ENCODE data around the gene UNC13A.

The UNC13A gene

DNA sequence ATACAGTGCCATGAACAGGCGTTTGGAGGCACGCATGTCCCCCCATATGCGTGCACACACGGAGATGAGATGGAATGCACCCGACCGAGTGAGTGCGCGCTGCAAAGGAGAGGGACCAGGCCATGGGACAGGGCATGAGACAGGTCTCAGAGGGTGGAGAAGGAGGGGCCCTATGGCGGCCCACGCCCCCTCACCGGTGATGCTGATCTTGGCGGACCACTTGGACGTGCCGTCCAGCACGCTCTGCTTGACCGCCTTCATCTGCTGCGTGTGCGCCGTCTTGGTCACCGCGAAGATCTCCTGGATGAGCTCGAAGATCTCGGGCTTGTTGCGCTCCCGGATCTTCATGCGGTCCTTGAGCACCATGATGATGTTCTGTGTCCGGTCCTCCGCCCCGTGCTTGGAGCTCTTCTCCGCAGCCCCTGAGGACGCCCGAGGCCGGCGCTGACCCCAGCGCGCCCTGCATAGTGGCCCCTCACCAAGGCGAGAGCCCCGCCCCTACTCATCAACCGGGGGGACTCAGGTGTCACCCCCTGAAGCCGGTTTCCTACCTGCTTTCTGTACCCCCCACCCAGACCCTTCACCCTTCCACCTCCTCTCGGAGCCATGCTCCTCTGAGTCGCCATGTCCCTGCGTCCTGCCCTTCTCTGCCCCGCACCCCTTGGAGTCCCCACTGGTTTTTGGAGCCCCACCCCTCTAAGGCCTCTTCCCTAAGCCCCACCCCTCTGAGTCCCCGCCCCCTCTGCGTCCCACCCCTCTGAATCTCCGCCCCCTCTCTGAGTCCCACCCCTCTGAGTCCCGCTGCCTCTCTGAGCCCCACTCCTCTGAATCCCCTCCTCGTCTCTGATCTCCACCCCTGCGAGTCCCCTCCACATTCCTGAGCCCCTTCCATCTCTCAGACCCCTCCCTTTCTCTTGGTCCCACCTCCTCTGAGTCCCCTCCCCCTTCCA is 40.8 kb downstream of the UNC13A start:
- Histone ChIP-seq H3K27me3 (ENCODE audit: low read depth) (peaks cover 8% of the 10 kb centered on the region; the same call in 1 of the 2 replicates), H3K9me3 (no peaks in the 10 kb centered on the region), H3K4me3 (no peak overlapping the region), H3K4me1 (no peaks in the 10 kb centered on the region), H3K36me3 (replicated peaks) (no peaks in the 10 kb centered on the region)
- peak in 1 of 2 experiments; percentile 27 for DNase-seq (ENCODE audit: low spot score in 2 of 2)
- in situ Hi-C loops (cut with MboI; ENCODE audit: low sequenced_read_pairs), result no loop called here

DNA sequence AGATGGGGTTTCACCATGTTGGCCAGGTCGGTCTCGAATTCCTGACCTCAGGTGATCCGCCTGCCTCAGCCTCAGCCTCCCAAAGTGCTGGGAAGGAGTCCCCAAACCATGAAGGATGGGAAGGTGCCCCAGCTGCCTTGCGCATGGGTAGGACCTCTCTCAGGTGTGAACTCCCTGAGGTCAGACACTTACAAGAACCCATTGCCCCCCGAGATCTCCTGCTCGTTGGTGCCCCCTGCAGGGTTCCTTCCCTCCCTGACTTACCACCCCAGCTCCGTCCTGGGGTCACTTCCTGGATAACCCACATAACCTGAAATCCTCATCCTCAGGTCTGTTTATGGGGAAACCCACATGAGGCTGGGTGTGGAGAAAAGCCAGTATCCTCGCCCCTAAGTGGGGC is 41.7 kb downstream of the UNC13A start:
- H3K4me1 ChIP-seq, result no peaks in the 10 kb centered on the region
- in situ Hi-C loops (cut with MboI; ENCODE audit: low sequenced_read_pairs), result no loop called here
- no peaks in the 10 kb centered on the region for H3K36me3 ChIP-seq (replicated peaks)
- H3K4me3 ChIP-seq, result no peak overlapping the region
- H3K9me3 ChIP-seq, result no peaks in the 10 kb centered on the region
- H3K27me3 ChIP-seq (ENCODE audit: low read depth), result peaks cover 8% of the 10 kb centered on the region; the same call in 1 of the 2 replicates
- peak in 1 of 2 experiments; percentile 41 for DNase-seq (ENCODE audit: low spot score in 2 of 2)

DNA sequence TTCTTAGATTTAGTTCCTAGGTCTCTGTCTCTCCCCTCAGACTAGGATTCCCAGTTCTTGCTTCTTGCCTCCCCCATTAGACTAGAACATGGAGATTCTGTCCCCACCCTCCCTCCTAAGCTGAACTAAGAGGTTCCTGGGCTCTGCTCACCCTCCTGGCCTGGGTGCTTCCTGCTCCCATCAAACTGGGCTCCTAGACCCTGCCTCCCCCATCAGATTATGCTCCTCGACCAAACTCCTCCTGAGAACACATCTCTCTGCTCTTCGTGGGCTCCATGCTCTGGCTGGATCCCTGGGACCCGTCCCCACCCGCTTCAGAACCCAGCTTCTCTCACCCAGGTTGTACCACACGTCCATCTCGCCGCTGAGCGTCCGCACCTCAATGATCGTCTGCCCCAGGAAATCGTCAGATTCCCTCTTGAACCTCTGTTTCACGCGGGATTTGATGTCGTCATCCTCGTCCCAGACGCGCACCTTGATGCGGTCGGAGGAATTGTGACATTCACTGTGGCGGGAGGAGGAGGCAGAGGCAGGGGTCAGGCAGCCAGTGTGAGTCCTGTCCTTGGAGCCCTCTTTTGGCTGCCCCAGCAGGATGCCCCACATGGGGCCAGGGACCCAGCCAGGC is 42.7 kb downstream of the UNC13A start:
- in situ Hi-C loops (cut with MboI; ENCODE audit: low sequenced_read_pairs), result no loop called here
- H3K9me3 ChIP-seq, result no peaks in the 10 kb centered on the region
- H3K4me3 ChIP-seq, result no peak overlapping the region
- DNase-seq (ENCODE audit: low spot score in 2 of 2), result no peak
- peaks cover 8% of the 10 kb centered on the region; the same call in 1 of the 2 replicates for H3K27me3 ChIP-seq (ENCODE audit: low read depth)
- H3K36me3 ChIP-seq (replicated peaks), result no peaks in the 10 kb centered on the region
- H3K4me1 ChIP-seq, result no peaks in the 10 kb centered on the region

DNA sequence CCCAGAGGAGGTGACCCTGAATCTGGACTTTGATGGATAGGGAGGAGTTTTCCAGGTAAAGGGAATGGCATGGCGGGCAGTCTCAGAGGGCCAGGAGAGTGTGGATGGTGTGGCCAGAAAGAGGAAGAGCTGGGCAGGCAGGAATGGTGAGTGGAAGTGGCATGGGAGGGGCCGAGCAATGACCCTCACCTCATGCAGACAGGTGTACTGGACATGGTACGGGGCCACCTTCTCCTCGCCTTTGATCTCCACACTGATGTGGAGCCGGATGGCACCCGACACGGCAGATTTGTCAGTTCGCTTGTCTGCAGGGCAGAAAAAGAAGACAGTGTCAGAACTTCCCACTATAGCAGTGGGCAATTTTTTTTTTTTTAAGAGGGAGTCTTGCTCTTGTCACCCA is 45.5 kb downstream of the UNC13A start:
- peaks cover 8% of the 10 kb centered on the region for H3K27me3 ChIP-seq (ENCODE audit: low read depth)
- no peaks in the 10 kb centered on the region for H3K9me3 ChIP-seq
- H3K36me3 ChIP-seq (replicated peaks), result no peaks in the 10 kb centered on the region
- H3K4me3 ChIP-seq, result no peak overlapping the region
- H3K4me1 ChIP-seq, result no peaks in the 10 kb centered on the region
- in situ Hi-C loops (cut with MboI; ENCODE audit: low sequenced_read_pairs), result no loop called here
- no peak for DNase-seq (ENCODE audit: low spot score in 2 of 2)

DNA sequence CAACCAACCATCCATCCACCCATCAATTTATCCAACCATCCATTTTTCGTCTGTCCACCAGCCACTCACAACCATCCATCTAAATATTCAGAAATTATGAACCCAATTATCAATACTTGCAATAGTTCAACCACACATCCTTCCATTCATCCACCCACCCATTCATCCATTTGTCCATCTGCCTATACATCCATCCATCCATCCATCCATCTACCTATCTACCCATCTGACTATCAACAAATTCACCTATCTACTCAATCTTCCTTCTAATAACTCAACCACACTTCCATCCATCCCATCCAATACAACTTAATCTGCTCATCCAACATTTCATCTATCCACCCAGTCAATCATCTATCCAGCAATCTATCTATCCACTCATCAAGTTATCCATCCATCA is 46.3 kb downstream of the UNC13A start:
- no peak overlapping the region for H3K4me3 ChIP-seq
- peaks cover 8% of the 10 kb centered on the region for H3K27me3 ChIP-seq (ENCODE audit: low read depth)
- H3K9me3 ChIP-seq, result no peaks in the 10 kb centered on the region
- in situ Hi-C loops (cut with MboI; ENCODE audit: low sequenced_read_pairs), result no loop called here
- no peaks in the 10 kb centered on the region for H3K4me1 ChIP-seq
- no peak for DNase-seq (ENCODE audit: low spot score in 2 of 2)
- H3K36me3 ChIP-seq (replicated peaks), result no peaks in the 10 kb centered on the region

DNA sequence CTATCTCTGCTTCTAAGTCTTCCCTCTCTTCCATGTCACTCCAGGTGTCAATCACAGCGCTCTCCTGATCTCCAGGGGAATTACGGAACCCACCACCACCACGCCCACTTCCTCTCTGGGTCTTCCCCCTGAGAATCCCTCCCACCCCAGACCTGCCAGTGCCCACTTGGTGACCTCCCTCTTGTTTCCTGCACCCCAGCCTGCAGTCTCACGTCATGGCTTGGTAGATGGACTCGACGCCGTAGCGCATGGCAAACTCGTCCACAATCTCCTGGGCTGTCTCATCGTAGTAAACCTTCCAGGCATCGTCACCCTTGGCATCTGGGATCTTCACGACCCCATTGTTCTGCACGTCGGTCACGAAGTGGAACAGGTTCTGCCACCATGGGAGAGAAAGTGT is 47.0 kb downstream of the UNC13A start:
- no peaks in the 10 kb centered on the region for H3K9me3 ChIP-seq
- peaks cover 8% of the 10 kb centered on the region for H3K27me3 ChIP-seq (ENCODE audit: low read depth)
- no peak for DNase-seq (ENCODE audit: low spot score in 2 of 2)
- in situ Hi-C loops (cut with MboI; ENCODE audit: low sequenced_read_pairs), result no loop called here
- no peak overlapping the region for H3K4me3 ChIP-seq
- no peaks in the 10 kb centered on the region for H3K36me3 ChIP-seq (replicated peaks)
- H3K4me1 ChIP-seq, result no peaks in the 10 kb centered on the region

DNA sequence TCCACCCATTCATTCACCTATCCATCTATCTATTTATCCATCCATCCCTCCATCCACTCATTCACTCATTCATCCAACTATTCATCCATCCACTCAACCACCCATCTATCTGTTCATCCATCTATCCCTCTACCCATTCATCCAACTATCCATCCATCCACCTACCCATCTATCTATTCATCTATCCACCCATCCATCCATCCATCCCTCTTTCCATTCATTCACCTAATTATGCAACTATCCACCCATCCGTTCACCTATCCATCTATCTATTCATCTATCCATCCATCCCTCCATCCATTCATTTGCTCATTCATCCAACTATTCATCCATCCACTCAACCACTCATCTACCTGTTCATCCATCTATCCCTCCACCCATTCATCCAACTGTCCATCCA is 54.5 kb downstream of the UNC13A start:
- H3K36me3 ChIP-seq (replicated peaks), result no peaks in the 10 kb centered on the region

DNA sequence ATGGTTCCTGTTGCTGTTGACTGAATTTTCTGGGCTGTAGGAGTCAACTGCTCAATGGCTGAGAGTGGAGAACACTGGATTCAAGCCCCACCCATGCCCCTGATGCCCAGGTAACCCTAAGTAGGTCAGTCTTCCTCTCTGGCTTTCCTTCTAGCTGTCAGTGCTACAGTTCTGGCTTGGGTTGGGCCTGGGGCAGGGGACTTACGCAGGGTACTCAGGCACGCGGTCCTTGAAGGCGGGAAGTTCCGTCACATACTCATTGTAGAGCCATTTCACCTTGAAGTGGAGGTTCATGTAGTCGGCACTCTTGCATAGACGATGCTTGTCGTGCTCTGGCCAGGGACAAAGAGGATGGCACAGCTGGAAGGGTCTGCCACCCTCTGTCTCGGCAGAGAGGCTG is 55.6 kb downstream of the UNC13A start:
- Histone ChIP-seq H3K36me3 (replicated peaks) (no peaks in the 10 kb centered on the region), H3K9me3 (no peaks in the 10 kb centered on the region), H3K4me1 (no peaks in the 10 kb centered on the region), H3K27me3 (ENCODE audit: low read depth) (no peaks in the 10 kb centered on the region), H3K4me3 (no peak overlapping the region)
- in situ Hi-C loops (cut with MboI; ENCODE audit: low sequenced_read_pairs), result no loop called here
- DNase-seq (ENCODE audit: low spot score in 2 of 2), result no peak

More for the DNA sequence above, 54.5 kb downstream of the UNC13A start:
- Histone ChIP-seq H3K27me3 (ENCODE audit: low read depth) (no peaks in the 10 kb centered on the region), H3K4me3 (no peak overlapping the region), H3K4me1 (no peaks in the 10 kb centered on the region), H3K9me3 (no peaks in the 10 kb centered on the region)
- DNase-seq (ENCODE audit: low spot score in 2 of 2), result no peak
- in situ Hi-C loops (cut with MboI; ENCODE audit: low sequenced_read_pairs), result no loop called here

DNA sequence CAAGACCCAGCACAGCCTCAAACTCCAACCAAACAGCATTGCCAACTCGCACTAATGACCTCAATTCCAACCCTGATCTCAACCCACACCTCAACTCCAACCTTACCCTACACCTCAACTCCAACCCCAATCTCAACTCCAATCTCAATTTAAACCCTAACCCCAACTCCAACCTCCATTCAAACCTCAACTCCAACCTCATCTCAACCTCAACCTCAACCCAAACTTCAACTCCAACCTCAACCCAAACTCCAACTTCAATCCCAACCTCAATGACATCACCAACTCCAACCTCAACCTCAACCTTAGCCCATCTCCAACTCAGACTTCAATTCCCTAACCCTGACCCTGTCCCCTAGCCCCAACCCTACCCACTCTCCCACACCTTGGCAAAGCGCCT is 58.4 kb downstream of the UNC13A start:
- no peaks in the 10 kb centered on the region for H3K36me3 ChIP-seq (replicated peaks)

DNA sequence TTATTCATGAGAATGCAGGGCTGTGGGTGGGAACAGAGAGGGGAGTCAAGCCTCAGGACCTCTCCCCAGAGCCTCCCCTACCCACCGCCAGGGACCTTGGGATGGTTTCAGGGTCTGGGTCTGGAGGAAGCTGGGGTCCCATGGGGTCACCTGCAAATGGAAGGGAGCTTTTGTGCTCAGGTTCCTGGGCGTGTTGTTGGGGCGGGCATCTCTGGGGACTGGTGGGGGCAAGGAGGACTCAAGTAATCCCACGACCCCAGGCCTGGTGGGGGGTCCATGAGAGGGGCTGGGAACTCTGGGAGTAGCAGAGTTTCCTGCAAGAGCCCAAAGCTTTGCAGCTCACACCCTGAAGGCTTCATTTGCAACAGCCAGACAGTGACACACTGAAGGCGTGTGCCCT is 60.2 kb downstream of the UNC13A start:
- Histone ChIP-seq H3K4me3 (no peak overlapping the region), H3K4me1 (no peaks in the 10 kb centered on the region), H3K36me3 (replicated peaks) (no peaks in the 10 kb centered on the region), H3K27me3 (ENCODE audit: low read depth) (no peaks in the 10 kb centered on the region), H3K9me3 (no peaks in the 10 kb centered on the region)
- no peak for DNase-seq (ENCODE audit: low spot score in 2 of 2)
- in situ Hi-C loops (cut with MboI; ENCODE audit: low sequenced_read_pairs), result no loop called here

More for the DNA sequence above, 58.4 kb downstream of the UNC13A start:
- Histone ChIP-seq H3K9me3 (no peaks in the 10 kb centered on the region), H3K4me1 (no peaks in the 10 kb centered on the region), H3K4me3 (no peak overlapping the region), H3K27me3 (ENCODE audit: low read depth) (no peaks in the 10 kb centered on the region)
- in situ Hi-C loops (cut with MboI; ENCODE audit: low sequenced_read_pairs), result no loop called here
- no peak for DNase-seq (ENCODE audit: low spot score in 2 of 2)

DNA sequence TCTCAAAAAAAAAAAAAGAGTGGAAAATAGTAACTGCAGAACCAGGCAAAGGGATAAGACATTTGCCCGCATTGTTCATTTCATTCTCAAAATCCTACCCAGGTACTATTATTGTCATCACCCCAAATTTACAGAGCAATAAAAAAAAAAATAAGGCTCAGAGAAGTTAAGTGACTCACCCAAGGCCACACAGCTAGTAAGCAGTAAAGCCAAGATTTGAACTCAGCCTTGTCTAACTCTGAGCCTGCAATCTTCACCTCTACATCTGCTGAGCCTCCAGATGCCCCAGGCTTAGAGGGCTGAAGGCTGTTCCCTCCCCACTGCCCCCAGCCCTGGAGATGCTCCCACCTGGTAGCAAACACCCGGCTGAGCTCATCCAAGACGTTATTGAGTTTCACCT is 61.0 kb downstream of the UNC13A start:
- no peaks in the 10 kb centered on the region; the same call in 1 of the 2 replicates for H3K9me3 ChIP-seq
- DNase-seq (ENCODE audit: low spot score in 2 of 2), result no peak
- no peak overlapping the region for H3K4me3 ChIP-seq
- H3K36me3 ChIP-seq (replicated peaks), result no peaks in the 10 kb centered on the region
- in situ Hi-C loops (cut with MboI; ENCODE audit: low sequenced_read_pairs), result no loop called here
- H3K4me1 ChIP-seq, result no peaks in the 10 kb centered on the region
- no peaks in the 10 kb centered on the region for H3K27me3 ChIP-seq (ENCODE audit: low read depth)

DNA sequence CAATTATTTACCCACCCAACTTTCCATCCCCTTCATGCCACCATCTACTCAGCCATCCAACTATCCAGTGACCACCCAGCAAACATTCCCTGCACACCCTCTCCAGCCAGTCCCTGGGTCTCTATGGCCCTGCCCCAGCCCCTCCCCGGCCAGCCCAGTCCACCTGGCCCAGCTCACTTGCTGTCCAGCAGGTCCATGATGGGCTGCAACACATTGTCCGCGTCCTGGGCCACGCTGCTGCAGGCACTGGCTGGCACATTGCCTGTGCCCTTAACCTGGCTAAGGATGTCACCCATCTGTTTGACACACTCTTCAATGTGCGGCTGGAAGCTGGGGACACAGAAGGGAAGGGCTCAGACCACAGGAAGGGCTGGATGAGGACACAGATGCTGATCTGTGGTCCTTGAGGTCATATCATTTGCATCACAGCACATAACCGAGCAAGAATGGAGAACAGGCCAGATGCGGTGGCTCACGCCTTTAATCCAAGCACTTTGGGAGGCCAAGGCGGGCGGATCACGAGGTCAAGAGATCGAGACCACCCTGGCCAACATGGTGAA is 61.6 kb downstream of the UNC13A start:
- Histone ChIP-seq H3K9me3 (peaks cover 3% of the 10 kb centered on the region; the same call in 1 of the 2 replicates), H3K4me3 (no peak overlapping the region), H3K4me1 (no peaks in the 10 kb centered on the region), H3K27me3 (ENCODE audit: low read depth) (no peaks in the 10 kb centered on the region), H3K36me3 (replicated peaks) (no peaks in the 10 kb centered on the region)
- in situ Hi-C loops (cut with MboI; ENCODE audit: low sequenced_read_pairs), result no loop called here
- DNase-seq (ENCODE audit: low spot score in 2 of 2), result no peak

DNA sequence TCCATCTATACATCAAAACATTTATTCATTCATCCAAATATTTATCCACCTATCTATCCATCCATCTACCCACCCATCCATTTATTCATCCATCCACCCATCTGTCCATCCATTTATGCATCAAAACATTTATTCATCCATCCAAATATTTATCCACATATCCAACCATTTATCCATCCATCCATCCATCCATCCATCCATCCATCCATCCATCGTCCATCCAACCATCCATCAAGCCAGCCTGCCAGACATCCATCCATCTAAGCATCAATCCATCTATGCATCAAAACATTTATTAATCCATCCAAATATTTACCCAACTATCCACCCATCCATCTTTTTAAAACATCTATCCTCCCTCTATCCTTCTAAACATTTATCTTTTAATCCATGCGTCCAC is 62.2 kb downstream of the UNC13A start:
- in situ Hi-C loops (cut with MboI; ENCODE audit: low sequenced_read_pairs), result no loop called here
- H3K4me1 ChIP-seq, result no peaks in the 10 kb centered on the region
- H3K9me3 ChIP-seq, result peaks cover 4% of the 10 kb centered on the region; the same call in 1 of the 2 replicates
- no peaks in the 10 kb centered on the region for H3K27me3 ChIP-seq (ENCODE audit: low read depth)
- H3K4me3 ChIP-seq, result no peak overlapping the region
- H3K36me3 ChIP-seq (replicated peaks), result no peaks in the 10 kb centered on the region
- DNase-seq (ENCODE audit: low spot score in 2 of 2), result no peak

DNA sequence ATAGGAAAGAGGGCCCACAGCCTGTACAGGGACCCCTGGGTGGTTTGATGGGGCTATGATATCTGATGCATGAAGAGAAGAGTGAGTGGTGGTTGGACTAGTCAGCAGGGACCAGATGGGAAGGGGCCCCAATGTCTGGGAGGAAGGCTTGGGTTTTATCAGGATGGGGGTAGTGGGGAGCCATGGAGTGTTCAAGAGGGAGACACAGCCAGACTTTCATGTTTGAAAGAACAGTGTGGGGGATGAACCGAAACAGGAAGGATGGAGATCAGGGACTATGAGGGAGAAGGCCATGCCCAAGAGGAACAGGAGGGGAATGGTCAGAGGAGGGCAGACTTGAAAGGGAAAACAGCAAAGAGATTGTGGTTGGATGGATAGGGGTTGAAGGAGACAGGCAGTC is 63.1 kb downstream of the UNC13A start:
- Histone ChIP-seq H3K4me1 (no peaks in the 10 kb centered on the region), H3K27me3 (ENCODE audit: low read depth) (no peaks in the 10 kb centered on the region), H3K9me3 (peaks cover 4% of the 10 kb centered on the region; the same call in 1 of the 2 replicates), H3K36me3 (replicated peaks) (no peaks in the 10 kb centered on the region), H3K4me3 (no peak overlapping the region)
- in situ Hi-C loops (cut with MboI; ENCODE audit: low sequenced_read_pairs), result no loop called here
- DNase-seq (ENCODE audit: low spot score in 2 of 2), result no peak
